PC-9 (cell line): ENCODE results near the gene AUTS2.

Source experiments
- CTCF ChIP-seq: fragments of 200-600 bp; sonication (generic); conservative IDR thresholded peaks from 2 replicates; pipeline ENCODE4 v1.6.1; 2017; ENCODE audit warnings: mixed run types, antibody characterized with exemption, mild to moderate bottlenecking, moderate library complexity
- EZH2 ChIP-seq: fragments of 200-600 bp; sonication (generic); IDR thresholded peaks from 2 replicates; pipeline ENCODE4 v1.8.0; 2017; ENCODE audit warnings: antibody characterized with exemption, low read depth

- TF ChIP-seq CTCF (no peak), EZH2 (no peak)
These were observed 534.1 kb downstream of the AUTS2 start for GRCh38 chr7:70132226-70132851.
